ENCODE data around the gene MAP3K21.

MAP3K21 gene

DNA sequence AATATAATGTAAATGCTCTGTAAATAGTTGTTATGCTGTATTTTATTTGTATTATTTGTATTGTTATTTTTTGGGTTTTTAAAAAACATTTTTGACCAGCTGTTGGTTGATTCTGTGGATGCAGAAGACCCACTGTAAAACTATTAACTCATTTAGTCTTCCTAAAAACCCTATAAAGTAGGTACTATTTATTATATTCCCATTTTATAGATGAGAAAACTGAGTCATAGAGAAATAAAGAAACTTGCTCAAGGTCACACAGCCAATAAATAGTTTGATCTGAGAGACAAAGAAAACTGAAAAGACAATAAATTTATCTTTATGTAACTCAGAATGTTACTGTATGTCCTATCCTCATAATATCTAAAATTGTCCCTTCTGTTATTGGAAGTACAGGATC lies 1.2 kb upstream of the MAP3K21 start:
- DNase-seq (ENCODE audit: low spot score) = no peak

DNA sequence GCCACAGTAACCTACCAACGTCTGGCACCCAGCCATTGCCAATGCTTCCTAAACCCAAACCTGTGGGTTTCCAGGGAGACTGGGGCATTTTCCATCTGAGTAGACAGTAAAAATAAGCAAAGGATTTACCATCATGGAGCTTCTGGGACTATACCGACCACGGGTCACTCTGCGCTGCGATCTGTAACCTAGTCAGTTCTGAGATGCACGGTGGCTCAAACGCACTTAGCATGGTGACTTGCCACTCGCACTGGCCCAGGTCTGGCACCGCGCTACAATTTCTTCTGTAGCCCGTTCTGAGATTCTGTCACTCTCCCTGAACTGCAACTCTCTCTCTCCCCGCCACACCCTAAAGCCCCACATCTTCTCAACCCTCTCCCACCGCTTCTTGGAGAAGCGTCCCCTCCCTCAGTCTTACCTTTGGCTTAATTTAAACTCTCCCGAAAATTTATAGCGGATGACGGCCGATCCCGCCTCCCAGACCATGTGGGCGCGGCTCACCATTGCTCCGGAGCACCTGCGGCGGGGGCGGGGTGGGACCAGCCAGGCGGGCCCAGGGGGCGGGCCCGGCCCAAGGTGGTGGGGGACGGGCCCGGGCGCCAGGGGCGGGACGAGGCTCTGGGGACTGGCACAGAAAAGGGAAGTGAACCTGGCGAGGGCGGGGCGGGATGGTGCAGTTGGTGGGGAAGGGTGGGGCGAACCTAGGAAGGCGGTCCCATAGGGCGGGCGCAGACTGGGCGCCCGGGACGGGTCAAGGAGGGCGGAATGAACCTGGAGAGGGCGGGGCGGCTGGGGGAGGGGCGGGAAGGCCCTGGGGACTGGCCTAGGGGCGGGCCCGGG lies 493 bp upstream of the MAP3K21 start:
- DNase-seq (ENCODE audit: low spot score) = peak; percentile 91

DNA sequence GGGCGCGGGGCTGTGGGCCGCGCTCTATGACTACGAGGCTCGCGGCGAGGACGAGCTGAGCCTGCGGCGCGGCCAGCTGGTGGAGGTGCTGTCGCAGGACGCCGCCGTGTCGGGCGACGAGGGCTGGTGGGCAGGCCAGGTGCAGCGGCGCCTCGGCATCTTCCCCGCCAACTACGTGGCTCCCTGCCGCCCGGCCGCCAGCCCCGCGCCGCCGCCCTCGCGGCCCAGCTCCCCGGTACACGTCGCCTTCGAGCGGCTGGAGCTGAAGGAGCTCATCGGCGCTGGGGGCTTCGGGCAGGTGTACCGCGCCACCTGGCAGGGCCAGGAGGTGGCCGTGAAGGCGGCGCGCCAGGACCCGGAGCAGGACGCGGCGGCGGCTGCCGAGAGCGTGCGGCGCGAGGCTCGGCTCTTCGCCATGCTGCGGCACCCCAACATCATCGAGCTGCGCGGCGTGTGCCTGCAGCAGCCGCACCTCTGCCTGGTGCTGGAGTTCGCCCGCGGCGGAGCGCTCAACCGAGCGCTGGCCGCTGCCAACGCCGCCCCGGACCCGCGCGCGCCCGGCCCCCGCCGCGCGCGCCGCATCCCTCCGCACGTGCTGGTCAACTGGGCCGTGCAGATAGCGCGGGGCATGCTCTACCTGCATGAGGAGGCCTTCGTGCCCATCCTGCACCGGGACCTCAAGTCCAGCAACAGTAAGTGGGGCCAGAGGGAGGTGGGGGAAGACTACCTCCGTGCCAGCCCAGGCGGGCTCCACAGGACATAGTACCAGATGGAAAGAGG lies 808 bp downstream of the MAP3K21 start:
- peak; percentile 15 for DNase-seq (ENCODE audit: low spot score)

DNA sequence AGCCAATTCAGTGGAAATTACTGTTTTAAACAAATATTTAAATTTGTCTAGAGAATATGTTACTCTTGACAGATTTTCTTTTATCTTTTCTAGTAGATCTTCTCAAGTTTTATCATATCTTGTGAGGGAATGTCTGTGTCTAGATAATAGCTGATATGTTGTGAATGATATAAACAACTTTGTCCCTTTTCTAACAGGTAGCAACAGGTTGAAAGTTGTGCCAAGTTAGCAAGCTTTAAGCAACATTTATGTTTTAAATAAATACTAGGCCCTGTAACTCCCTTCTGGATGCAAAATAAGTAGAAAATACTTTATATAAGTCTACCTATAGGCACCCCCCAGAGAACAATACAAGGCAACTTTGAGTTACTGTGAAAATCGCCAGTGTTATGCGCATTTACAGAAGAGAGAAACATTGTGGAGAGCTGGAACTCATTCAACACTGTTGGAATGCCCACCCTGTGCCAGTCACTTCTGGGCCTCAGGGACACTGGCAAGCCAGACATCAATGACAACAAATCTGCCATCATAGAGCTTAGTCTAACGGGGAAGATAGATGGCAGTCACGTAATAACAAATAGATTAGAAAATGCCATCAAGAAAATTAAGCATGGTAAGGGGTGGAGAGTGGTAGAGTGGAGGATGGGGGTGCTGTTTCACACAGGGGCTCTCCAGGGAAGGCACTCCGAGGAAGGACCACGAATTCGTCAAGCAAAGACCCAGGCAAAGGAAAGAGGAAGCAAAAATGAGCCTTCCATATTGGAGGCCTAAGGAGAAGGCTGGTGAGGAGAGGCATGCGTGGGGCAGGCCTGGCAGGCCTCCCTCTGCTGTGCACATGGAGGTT lies 4.4 kb downstream of the MAP3K21 start:
- no peak for DNase-seq (ENCODE audit: low spot score)

DNA sequence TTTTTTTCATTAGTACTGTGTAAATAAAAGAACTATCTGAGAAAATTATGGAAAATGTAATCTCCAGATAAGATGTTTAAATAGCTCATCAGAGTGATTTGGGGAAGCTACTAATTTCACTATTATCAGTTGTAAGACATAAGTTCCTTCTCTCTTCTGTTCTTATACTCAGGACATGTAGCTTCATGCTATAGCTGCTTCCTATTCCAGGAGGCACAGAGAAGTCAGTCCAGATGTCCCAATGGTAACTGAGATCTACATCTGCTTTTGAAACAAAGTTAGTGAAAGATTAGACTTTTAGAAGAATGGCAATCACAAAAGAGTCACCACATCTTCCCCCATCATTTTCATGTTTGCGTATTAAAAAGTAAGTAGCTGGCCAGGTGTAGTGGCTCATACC lies 5.6 kb downstream of the MAP3K21 start:
- DNase-seq (ENCODE audit: low spot score) = no peak

DNA sequence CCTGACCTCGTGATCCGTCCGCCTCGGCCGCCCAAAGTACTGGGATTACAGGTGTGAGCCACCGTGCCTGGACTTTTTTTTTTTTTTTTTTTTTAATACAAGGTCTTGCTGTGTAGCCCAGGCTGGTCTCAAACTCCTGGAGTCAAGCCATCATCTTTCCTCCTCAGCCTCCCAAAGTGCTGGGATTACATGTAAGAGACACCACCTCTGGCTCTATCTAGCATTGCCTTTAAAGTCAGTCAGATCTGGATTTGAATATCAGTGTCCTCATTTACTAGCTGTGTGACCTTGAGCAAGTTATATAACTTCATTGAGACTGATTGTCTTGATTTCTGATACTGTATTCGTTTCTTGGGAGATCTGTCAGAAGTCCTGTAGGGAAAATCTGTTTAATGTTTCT lies 6.6 kb downstream of the MAP3K21 start:
- DNase-seq (ENCODE audit: low spot score) = no peak

DNA sequence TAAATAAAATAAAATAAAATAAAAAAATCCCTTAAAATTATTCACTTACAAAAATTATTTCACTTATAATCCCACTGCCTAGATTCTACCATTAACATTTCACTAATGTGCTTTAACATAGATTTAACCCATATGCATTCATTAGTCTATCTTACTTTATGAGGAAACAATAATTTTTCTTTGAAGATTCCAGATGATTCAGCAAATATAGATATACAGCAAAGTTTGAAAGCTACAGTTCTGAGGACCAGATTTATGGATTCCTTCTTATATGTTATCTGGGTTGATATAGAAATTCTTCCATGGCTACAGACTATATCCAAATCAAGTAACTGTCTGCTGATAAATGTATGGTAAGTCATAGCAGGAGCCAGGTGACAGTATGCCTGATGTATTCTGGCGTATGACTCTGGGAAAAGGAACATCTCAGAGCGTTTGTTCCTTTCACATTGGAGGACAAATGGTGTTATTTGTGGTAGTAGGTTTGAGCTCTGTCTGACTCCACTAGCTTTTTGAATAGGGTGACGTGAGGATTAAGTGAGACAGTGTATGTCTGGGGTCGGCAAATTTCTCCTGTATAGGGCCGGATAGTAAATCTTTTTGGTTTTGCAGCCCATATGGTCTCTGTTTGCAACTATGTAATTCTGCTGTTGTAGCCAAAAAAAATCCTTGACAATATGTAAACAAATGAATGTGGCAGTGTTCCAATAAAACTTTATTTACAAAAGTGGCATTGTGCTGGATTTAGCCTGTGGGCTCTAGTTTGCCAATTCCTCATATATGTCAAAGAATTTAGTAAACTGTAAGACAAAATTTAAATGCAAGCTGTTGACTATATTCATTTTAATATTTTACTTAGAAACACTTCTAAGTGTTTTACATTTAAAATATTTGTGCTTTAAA lies 9.3 kb downstream of the MAP3K21 start:
- DNase-seq (ENCODE audit: low spot score) = no peak

DNA sequence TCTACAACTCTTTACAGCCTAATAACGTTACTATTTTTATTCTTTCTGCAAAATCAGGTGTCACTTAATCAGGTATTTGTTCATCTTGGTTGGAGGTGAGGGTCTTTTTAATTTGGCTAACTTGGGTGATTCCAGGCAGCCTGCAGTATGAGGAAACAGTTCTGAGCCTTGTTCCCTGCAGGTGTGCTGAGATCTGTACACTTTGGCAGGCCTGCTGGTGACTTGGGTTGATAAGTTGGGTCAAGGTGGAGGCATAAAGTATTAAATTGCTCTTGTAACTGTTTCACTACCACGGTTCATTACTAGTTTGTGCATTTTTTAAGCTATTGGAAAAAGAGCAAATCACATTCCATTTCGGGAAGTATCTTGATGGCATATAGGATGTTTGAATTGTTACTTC lies 10.0 kb downstream of the MAP3K21 start:
- DNase-seq (ENCODE audit: low spot score) = no peak

DNA sequence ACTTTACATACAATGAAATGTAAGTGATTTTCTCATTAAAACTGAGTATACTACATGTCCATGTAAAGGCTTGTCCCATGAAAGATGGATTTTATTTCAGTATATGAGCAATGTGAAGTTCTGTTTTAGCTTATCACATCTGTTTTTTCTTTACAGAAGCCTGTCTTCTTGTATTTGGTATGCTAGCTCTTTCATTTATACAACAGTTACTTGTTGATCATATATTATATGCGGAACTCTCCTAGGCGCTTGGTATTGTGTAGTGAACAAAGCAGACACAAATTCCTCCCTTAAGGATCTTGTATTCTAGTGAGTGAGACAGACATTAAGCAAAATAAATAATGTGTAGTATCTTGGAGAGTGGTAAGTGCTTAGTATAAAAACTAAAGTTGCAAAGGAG lies 10.6 kb downstream of the MAP3K21 start:
- DNase-seq (ENCODE audit: low spot score) = no peak

DNA sequence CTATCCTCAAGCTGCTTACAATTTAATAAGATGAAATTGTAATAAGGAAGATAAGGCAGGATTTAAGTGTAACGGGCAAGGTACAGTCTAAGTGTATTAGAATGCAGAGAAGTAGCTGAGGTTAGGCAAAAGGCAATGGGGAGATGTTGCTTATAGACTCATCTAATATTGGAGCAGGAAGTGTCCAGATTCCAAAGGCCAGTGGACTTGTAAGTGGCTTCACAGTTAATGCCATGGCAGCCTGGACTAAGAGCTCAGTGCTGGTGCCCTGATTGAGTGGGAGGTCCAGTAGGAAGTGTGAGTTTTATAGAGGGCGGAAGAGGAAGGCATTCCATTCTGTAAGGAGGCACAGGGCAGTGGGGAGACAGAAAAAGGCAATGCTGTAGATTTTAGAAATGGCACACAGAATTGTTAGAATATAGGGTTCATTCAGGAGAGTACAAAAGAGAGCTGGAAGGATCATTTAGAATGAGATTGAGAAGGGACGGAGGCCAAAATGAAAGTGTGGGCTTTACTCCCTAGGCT lies 12.6 kb downstream of the MAP3K21 start:
- DNase-seq (ENCODE audit: low spot score) = no peak

DNA sequence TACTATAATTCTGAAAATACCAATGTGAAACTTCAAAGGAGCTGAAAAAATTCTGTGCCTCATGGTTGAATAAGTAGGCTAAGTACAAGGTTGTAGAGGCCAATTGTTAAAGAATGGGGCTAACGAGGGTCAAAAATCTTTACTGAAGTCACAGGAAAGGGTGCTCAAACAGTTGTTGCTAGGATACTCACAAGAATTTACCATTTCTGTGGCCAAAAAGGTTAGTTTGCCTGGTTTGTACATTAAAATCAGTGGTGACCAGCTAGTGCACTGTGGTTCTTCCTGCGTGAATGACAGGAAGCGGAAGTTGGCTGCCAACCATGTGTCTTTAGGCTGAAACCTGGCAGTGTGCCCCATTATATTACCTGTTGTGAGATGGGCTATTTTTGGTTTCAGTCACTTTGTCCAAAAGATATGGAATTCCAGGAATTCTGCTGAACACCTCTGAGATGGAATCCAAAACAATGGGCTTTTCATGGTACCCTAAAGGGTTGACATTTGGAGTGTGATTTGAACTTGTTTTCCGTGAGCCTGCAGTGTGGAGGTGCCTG lies 13.5 kb downstream of the MAP3K21 start:
- DNase-seq (ENCODE audit: low spot score) = no peak

DNA sequence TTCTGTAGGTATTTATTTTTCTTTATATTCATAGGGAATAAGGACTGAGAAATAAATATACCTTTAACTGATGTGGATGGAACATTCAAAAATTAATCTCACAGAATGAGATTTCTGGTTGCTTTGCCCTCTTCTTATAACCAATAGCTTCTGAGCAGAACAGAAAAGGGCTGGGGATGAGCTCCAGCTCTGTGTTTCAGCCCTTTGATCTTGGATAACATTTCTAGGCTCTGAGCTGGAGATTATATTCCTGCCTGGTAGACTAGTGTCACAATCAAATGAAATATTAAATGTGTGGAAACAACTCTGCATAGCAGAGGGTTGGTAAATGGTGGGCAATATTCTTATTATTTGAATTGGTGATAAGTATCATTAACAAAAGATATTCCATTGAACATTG lies 14.6 kb downstream of the MAP3K21 start:
- no peak for DNase-seq (ENCODE audit: low spot score)

DNA sequence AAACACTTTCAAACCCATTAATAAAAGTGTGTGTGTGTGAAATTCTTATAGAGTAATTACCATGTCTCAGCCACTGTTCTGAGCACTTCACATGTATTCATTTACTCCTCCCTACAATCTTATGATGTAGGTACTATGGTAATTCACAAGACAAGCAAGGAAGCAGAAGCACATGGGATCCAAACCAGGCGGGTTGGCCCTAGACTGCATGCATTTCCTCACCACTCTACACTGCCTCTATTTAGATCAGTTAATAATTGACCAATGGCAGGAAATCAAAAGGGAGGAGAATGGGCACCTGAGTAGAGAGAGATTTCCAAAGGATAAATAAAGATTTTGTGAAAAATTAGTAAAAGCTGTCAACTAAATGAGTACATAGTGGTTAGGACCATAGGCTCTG lies 15.7 kb downstream of the MAP3K21 start:
- DNase-seq (ENCODE audit: low spot score) = no peak

DNA sequence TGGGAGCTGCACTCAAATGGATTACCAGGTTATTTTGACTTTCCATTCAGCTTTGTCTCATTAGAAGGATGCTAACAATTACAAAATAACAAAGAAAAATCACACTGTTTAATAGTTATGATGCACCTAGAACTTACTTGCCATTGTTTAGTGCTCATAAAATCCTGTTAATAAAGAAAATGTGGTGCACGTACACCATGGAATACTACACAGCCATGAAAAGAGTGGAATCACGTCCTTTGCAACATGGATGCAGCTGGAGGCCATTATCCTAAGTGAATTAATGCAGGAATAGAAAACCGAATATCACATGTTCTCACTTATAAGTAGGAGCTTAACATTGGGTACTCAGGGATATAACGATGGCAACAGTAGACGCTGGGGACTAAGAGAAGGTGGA lies 19.8 kb downstream of the MAP3K21 start:
- DNase-seq (ENCODE audit: low spot score) = no peak

DNA sequence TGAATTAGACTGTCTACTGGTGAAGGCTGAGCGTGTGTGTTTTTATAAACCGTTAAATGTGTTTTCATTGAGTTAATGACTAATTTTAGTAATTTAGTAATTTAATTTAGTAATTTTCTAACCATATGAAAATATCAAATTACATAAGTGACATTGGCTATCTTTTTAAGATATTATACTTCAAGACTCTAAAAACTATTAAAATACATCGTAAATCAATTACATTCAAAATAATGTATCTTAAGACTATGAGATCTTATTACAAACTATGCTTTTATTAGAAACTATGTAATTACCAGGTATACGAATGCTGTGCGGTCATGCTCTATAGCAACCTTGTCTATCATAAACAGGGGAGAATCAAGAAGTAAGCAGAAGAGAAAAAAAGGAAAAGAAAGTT lies 21.6 kb downstream of the MAP3K21 start:
- DNase-seq (ENCODE audit: low spot score) = no peak

DNA sequence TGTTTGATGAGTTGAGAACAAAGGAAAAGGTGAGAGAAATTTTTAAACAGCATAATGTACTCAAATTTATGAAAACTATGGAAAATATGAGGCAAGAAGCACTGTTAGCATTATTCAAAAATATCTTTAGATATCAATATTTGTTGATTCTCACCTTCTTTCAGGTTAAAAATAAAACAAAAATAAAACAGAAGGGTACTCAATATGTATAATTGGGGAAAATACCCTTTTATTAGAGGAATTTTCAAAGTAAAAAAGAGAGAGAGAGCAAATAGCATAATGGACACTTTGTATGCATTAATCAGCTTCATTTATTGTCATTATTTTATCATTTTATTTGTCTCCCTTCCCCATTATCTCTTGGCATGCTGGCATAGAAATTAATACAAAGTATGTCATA lies 27.5 kb downstream of the MAP3K21 start:
- no peak for DNase-seq (ENCODE audit: low spot score)

DNA sequence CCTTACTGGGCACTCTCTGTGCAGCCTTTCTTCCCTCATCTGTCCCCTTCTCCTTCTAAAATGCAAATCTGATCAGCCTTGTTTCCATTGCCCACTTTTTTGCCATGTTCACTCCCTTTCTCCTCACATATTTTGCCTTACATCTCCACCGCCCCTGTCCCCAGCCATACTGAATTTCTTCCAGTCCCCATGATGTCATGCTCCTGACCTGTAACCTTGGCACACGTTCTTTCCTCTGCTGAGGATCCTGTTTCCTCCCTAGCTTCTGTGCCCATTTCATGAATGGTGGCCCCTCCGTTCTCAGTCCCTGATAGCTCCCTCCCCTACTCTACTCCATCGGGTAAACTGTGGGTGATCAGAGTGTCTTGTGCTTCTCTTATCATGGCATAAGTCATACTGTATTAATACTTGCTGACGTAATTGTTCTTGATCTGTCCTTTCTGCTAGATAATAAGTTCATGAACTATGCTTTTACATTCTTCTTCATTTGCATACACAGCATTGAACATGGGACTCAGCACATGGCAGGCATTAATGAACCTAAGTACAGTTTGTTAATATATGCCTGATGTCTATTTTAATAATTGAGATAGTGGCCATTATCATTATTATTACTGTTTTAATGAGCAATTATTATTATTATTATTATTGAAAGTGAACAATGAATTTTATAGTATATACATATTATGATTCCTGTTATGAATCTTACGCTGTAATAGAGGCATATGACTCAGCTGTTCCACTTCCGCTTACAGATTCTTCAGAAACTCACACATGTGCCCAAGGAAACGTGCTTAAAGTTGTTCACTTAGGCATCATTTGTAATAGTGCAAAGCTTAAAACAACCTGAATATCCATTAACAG lies 28.5 kb downstream of the MAP3K21 start:
- DNase-seq (ENCODE audit: low spot score) = no peak

DNA sequence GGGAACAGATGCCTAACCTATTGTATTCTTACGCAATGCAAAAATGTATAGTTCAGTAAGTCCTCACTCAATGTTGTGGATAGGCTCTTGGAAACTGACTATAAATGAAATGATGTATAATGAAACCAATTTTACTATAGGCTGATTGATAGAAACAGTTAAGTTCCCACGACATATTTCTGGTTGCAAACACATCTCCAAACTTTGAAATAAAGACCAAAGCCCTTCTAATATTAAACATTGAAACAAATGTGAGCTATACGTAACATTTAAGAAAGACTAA lies 29.1 kb downstream of the MAP3K21 start:
- DNase-seq (ENCODE audit: low spot score) = no peak

DNA sequence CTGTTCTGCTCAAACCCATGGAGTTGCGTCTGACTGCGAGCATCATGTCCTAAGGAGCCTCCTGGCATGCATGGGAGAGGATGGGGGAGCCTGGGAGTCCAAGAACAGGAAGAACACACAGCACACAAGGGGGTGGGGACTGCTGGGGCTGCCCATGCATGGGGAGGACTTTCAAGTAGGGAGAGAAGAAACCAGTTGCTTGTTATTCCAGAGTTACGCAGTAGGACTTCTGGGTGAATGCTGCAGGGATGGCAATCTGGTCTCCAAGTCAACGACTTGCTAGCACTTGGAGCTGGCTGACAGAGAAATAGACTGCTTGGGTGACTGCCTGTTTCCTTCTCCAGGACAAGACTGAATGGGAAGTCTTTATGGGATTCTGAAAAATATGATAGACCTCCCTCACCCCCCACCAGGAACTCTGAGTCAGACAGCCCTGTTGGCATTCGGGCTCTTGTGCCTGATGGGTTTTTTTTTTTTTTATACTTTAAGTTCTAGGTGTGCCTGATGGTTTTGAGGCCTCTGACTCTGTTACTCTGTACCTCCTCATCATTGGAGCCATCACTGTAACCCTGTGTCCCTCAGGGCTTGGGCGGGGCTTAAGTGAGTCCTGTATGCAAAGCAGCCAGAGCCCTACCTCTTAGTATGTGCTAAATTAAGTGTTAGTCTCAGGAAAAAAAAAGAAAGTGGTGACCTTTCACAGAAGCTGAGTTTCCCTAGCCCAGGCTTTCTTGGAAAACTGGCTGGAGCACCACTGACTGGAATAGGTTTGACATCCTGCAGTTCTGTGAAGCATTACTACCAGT lies 30.3 kb downstream of the MAP3K21 start:
- no peak for DNase-seq (ENCODE audit: low spot score)

All from NAMALWA (cell line).